DMS53 treated with DMSO at 0.1 percent for 48 hours (cell line): ENCODE measurements around the gene VMP1.
"Not testable (repeated sequence)": the region's sequence is repeated elsewhere in the genome, so short reads cannot be mapped to it uniquely, and the experiment has no call there.

Experiments
- DNase-seq: peaks from one replicate; lab custom pipeline; 2025; ENCODE audit not compliant: unreplicated experiment; lab: John Stamatoyannopoulos, UW

Gene VMP1

DNA sequence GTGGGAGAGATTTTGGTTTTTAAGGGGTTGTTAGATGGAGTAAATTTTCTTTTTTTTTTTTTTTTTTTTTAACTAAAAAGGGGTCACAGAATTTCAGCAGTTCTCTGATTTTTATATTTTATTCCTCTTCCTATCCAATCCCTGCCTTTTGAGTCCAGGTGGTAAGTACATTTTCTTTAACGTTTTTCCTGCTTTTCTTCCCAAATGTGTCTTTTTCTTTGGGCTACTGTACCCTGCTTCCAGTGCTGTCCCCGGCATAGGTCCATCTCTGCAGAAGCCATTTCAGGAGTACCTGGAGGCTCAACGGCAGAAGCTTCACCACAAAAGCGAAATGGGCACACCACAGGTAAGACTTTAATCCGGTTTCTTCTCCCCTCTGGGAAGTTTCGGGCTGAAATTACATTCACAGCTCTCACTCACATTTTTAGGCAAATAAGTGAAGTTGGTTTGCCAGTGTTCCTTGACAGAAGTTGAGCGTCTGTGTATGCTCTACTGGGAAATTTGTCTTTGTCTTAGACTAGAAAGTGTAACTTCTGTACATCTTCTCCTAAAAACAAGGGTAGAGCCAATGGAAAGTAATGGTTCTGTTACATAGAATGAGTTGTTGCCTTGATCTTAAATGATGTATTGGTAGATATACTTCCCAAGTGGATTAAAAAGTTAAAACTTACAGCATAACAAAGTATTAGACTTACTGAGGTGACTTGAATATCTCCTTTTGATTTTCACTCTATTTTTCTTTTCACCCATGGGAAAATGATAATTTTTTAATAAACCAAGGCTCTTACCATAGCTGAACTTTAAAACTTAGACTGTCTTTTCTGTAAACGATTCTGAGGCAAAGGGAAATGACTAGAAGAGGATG is 130.8 kb downstream of the VMP1 start:
- DNase-seq: no peak

DNA sequence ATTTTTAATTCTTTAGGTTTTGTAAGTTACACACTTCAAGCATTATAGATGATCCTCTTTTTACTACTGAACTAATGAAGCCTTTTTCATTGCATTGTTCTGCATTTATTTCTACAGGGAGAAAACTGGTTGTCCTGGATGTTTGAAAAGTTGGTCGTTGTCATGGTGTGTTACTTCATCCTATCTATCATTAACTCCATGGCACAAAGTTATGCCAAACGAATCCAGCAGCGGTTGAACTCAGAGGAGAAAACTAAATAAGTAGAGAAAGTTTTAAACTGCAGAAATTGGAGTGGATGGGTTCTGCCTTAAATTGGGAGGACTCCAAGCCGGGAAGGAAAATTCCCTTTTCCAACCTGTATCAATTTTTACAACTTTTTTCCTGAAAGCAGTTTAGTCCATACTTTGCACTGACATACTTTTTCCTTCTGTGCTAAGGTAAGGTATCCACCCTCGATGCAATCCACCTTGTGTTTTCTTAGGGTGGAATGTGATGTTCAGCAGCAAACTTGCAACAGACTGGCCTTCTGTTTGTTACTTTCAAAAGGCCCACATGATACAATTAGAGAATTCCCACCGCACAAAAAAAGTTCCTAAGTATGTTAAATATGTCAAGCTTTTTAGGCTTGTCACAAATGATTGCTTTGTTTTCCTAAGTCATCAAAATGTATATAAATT is 132.3 kb downstream of the VMP1 start:
- DNase-seq: no peak

- DNase-seq: no peak
Observed at GRCh38 chr17:59840329-59841090, 133.1 kb downstream of the VMP1 start.

GRCh38 chr17:59841091-59841881 is 133.8 kb downstream of the VMP1 start:
- not testable (repeated sequence) for DNase-seq

DNA sequence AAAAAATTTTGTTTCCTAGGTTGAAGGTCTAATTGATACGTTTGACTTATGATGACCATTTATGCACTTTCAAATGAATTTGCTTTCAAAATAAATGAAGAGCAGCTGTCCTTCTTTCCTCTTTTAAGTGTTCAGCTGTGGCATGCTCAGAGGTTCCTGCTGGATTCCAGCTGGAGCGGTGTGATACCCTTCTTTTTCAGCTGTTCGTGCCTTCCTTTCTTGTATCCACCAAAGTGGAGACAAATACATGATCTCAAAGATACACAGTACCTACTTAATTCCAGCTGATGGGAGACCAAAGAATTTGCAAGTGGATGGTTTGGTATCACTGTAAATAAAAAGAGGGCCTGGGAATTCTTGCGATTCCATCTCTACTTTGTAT is 134.4 kb downstream of the VMP1 start:
- not testable (repeated sequence) for DNase-seq

GRCh38 chr17:59842901-59843652 is 135.6 kb downstream of the VMP1 start:
- peak; percentile 49 for DNase-seq

- DNase-seq: no peak
Observed at GRCh38 chr17:59844884-59845594, 137.6 kb downstream of the VMP1 start.

DNA sequence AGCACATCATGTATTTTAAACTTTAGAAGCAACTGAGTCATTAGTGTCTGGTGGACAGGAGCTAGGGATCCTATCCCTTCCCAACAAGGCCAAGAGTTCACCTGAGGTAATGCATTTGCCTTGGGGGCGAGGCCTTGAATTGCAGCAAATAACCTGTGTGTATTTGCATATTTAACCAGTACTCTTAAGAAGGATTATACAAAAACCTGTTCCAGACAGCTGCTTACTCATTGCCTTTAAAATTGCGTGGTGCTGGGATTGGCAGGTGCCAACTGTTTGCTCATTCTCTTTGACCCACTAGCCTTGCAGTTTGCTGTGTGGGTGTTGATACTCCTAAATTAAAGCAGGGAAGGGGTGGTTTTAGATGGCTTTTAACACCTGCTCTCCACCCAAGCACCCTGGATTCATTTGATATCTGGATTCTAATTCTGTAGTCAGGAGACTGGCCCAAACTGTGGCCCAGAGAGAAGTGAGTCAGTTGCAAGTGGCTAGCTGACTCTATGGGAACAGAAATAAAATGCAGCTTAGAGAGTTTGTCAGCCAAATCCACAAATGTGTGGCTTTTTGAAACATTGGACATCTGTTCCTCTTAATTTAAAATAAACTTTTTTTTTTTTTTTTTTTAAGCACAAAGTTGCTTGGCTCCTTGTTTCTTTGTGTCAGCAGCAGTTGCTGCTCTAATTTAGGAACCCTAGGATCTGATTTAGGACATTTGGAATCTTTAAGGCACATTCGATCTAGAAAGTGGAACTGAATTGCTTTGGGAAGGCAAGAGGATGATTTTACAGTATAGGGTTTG is 138.3 kb downstream of the VMP1 start:
- peak; percentile 96 for DNase-seq

DNA sequence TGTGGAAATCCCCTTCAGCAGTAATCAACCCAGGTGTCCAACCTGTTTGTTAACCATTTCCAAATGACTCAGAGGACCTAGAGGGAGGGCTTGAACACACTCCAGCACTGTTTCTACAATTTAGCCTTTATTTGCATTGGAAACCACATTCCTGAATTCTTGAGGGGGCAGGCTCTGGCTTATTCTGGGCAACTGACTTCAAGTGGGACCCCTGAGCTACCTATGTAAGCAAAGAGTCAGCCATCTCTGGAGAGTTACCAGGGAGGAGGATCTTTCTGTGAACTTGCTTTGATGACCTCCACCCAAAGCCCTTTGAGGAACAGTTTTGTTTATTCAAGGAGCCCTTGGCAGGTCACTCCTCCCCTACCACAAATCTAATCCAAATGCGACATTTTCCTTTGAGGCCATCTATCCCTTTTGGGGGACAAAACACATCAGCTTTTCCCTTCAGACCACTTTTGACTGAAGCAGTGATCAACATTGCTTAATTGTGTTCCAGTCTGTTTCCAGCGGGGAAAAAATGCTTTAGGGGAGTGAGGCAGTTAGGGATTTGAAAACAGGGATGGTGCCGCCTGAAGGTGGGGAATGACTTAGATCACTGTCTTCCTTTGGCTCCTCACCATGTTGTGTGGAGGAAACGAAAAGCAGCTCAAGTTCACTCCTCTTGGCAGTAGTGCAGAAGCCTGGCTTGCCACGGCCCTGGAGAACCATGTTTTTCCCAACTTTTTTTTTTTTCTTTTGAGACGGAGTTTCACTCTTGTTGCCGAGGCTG is 139.1 kb downstream of the VMP1 start:
- DNase-seq: peak; percentile 84

DNA sequence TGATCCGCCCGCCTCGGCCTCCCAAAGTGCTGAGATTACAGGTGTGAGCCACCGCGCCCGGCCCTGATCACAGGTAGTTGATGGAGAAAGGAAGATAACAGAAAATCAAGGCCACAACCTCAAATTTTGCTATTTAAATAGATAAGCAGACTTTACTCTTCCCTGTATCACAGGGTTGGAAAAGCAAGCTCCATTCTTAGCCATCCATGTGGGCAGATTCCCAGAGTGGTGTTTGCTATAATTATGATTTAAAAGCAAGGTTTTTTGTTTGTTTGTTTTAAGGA is 140.9 kb downstream of the VMP1 start:
- DNase-seq: no peak

DNA sequence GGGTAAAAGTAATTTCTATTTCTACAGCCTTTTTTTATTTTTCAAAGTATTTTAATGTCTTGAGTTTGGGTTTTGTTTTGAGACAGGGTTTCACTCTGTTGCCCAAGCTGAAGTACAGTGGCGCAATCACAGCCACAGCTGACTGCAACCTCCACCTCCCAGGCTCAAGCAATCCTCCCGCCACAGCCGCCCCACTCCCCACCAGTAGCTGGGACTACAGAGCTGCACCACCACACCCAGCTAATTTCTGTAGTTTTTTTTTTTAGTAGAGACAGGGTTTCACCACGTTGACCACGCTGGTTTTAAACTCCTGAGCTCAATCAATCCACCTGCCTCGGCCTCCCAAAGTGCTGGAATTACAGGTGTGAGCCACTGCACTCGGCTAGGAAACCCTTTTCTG is 141.3 kb downstream of the VMP1 start:
- no peak for DNase-seq

- not testable (repeated sequence) for DNase-seq
Observed at GRCh38 chr17:59850311-59850710, 142.9 kb downstream of the VMP1 start.

DNA sequence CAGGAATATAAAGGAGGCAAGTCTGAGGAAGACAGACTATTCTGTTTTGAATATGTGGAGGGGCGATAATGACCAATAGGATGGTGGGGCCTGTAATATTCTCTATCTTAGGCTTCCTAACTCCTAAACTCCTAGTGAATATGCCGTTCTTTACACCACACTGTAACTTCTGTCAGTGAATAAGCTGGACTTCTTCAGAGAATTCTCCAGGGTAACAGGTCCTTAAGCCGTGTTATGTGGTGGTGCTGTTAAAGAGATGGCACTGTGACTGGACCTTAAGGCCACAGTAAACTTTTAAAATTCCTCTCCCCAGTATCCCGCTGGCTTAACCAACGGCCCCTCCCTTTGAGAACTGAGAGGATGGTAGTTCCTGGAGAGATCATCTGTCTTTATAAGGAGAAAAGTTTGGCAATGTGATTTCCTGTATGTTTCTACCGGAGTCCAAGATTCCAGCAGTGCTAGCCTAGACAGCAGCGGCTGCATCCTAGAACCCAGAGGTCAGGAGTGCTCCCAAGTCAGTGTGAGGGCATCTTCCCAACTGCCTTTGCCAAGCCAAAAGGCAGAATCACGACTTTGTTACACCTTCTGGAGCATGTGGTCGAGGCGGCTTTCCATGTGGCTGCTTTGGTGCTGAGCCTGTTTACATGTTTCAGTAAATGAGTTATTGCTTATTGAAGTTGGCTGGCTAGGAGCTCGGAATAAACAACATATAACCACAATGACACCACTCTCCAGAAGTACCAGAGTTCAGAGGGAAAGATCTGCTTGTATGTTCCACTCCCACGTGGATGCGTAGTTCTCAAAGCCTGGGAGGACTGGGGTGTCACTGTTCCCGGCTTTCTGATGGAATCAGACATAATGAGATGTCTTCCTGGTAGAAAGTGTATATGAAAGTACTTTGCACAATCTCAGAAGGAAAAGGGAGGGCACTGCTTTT is 144.3 kb downstream of the VMP1 start:
- no peak for DNase-seq

DNA sequence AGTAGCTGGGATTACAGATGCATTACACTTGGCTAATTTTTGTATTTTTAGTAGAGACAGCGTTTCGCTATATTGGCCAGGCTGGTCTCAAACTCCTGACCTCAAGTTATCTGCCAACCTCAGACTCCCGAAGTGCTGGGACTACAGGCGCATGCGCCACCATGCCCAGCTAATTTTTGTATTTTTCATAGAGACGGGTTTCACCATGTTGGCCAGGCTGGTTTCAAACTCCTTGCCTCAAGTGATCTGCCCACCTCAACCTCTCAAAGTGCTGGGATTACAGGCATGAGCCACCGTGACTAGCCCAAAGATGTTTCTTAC is 145.4 kb downstream of the VMP1 start:
- DNase-seq: not testable (repeated sequence)

DNA sequence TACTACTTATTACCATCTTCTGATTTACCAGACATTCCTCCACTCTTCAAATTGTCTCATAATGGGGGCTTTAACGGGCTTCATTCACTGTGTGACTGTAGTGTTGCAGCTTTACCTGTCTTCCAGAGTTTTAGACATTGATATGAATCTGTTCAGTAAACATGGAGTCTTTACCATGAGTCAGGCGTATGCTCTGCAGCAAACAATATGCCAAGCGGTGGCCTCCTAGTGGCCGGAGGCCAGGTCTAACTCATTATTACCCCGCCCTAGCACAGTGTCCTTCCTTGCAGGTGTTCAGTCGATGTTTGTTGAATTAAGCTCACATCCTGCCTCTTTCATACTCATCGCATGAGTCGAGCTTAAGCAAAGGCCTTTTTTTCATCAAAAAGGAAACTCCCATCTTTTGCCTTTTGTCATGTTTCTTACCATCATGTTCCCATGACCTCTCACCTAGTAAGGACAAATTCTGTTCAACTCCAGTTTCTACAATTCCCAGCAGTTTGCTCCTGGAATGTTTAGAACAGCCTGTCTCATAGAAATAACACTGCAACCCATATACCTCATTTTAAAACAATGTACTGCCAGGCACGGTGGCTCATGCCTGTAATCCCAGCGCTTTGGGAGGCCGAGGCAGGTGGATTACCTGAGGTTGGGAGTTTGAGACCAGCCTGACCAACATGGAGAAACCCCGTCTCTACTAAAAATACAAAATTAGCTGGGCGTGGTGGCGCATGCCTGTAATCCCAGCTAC is 145.9 kb downstream of the VMP1 start:
- peak; percentile 94 for DNase-seq

- DNase-seq: not testable (repeated sequence)
Observed at GRCh38 chr17:59853919-59854729, 146.7 kb downstream of the VMP1 start.
